Smooth muscle cell (in vitro differentiated cells): ENCODE measurements around the gene LAMC3. TPM values are rescaled to one million over a fixed set of nuclear protein-coding genes. Genes with fewer than 3 reads are reported as not detected.

Experiments used
- DNase-seq: peaks from one replicate; lab custom pipeline; 2025; ENCODE audit not compliant: unreplicated experiment; lab: John Stamatoyannopoulos, UW
- H2AFZ ChIP-seq: fragments of 200-600 bp; sonication (generic); 2 replicates; pipeline ENCODE4 v1.6.0; 2016; ENCODE audit warnings: antibody characterized with exemption, low read depth, mild to moderate bottlenecking
- H3F3A ChIP-seq: fragments of 200-600 bp; sonication (generic); 2 replicates; pipeline ENCODE4 v1.6.0; 2017; ENCODE audit warnings: antibody characterized with exemption, low read depth
- H3K27ac ChIP-seq: fragments of 200-600 bp; sonication (generic); 2 replicates; pipeline ENCODE4 v1.5.1; 2016; ENCODE audit warnings: low read depth, mild to moderate bottlenecking
- H3K27me3 ChIP-seq: fragments of 200-600 bp; sonication (generic); 2 replicates; pipeline ENCODE4 v1.6.1; 2016; ENCODE audit warnings: low read depth, mild to moderate bottlenecking
- H3K36me3 ChIP-seq: fragments of 200-600 bp; sonication (generic); 2 replicates; pipeline ENCODE4 v1.5.1; 2016; ENCODE audit warnings: low read depth
- H3K4me1 ChIP-seq: fragments of 200-600 bp; sonication (generic); 2 replicates; pipeline ENCODE4 v1.5.1; 2016; ENCODE audit warnings: low read depth
- H3K4me2 ChIP-seq: fragments of 200-600 bp; sonication (generic); 2 replicates; pipeline ENCODE4 v1.6.0; 2016; ENCODE audit warnings: mild to moderate bottlenecking
- H3K4me3 ChIP-seq: fragments of 200-600 bp; sonication (generic); 2 replicates; pipeline ENCODE4 v1.5.1; 2016; ENCODE audit warnings: mild to moderate bottlenecking
- H3K79me2 ChIP-seq: fragments of 200-600 bp; sonication (generic); 2 replicates; pipeline ENCODE4 v1.6.0; 2016; ENCODE audit warnings: low read depth, mild to moderate bottlenecking
- H3K9ac ChIP-seq: fragments of 200-600 bp; sonication (generic); 2 replicates; pipeline ENCODE4 v1.6.0; 2016; ENCODE audit warnings: low read depth
- H3K9me3 ChIP-seq: fragments of 200-600 bp; sonication (generic); replicated peaks from 2 replicates; pipeline ENCODE4 v1.5.1; 2016; ENCODE audit warnings: low read depth
- H4K20me1 ChIP-seq: fragments of 200-600 bp; sonication (generic); 2 replicates; pipeline ENCODE4 v1.6.0; 2016; ENCODE audit warnings: low read depth
- CTCF ChIP-seq: fragments of 200-600 bp; sonication (generic); IDR thresholded peaks from 2 replicates; pipeline ENCODE4 v1.5.1; 2017; ENCODE audit warnings: borderline replicate concordance, mild to moderate bottlenecking, antibody characterized with exemption; ENCODE audit not compliant: insufficient read depth, poor library complexity, severe bottlenecking
- WGBS: methylation state at CpG from one replicate; pipeline ENCODE4 v1.1.7; 2016; ENCODE audit warnings: low lambda C conversion rate; 5-methylcytosine and 5-hydroxymethylcytosine counted together
- polyA plus RNA-seq: library from polyadenylated mRNA; unstranded; fragments of >200 nt; fragmentation: Nextera tagmentation; extraction: Ambion mirVana; gene quantifications from 2 replicates; pipeline ENCODE4 v1.2.1, GENCODE V29; 2016
- total RNA-seq: library from RNA; depleted of rRNA; stranded (reverse); fragments of >200 nt; gene quantifications from 2 replicates; pipeline ENCODE4 v1.2.3, GENCODE V29; 2014

The LAMC3 gene
- total and polyA plus RNA-seq, 2 experiments from 2014 or later = 21.3 to 72.0 TPM

DNA sequence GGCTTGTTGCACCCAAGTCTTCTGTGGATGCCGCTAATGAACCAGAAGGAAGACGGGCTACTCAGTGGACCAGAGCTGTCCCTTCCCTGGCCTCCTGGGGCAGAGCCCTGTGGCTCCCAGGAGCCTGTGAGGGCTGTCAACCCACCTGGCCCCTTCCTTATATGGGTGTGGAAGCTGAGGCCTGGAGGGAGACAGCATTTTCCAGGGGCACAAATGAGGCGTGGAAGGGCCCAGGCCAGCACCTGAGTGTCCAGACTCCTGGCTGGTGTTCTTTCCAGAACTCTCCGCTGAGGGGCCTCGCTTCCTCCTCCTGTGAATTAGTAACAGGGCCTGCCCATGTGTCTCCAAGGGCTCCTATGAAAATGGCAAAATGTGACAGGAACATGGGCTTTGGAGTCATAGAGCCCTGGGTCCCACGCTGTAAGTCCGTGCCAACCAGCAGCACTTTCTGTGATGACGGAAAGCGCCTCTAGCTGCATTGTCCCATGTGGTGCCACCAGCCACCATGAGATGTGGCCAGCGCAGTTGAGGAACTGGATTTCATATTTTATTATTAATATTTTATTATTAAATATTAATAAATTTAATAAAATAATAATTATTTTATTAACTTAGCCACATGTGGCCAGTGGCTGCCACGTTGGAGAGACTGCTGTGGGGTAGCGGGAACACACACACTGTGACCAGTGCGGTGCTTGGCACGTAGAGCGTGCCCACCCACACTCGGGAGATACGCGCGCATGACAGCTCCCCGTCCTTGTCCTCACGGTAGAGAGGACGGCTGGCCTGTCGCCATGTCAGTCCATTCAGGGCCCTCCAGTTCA lies 18.3 kb downstream of the LAMC3 start:
- Histone ChIP-seq H2AFZ (no peak overlapping the region), H4K20me1 (no peaks in the 10 kb centered on the region), H3K36me3 (no peaks in the 10 kb centered on the region), H3K27me3 (no peaks in the 10 kb centered on the region), H3K4me3 (no peak overlapping the region), H3K4me2 (no peak overlapping the region), H3K9ac (no peak overlapping the region), H3F3A (no peaks in the 10 kb centered on the region), H3K9me3 (no peaks in the 10 kb centered on the region), H3K4me1 (no peaks in the 10 kb centered on the region), H3K27ac (no peak overlapping the region), H3K79me2 (peaks cover 17% of the 10 kb centered on the region)
- 97% methylated on average over 23 of the region's 23 CpGs for WGBS
- no peak for DNase-seq
- TF ChIP-seq CTCF = no peak

GRCh38 chr9:131027872-131028179 lies 18.9 kb downstream of the LAMC3 start:
- Histone ChIP-seq H3F3A (no peaks in the 10 kb centered on the region), H3K36me3 (no peaks in the 10 kb centered on the region), H3K27ac (no peak overlapping the region), H2AFZ (no peak overlapping the region), H3K4me3 (no peak overlapping the region), H3K4me1 (no peaks in the 10 kb centered on the region), H3K79me2 (peaks cover 12% of the 10 kb centered on the region), H4K20me1 (no peaks in the 10 kb centered on the region), H3K4me2 (no peak overlapping the region), H3K27me3 (no peaks in the 10 kb centered on the region), H3K9me3 (no peaks in the 10 kb centered on the region), H3K9ac (no peak overlapping the region)
- over 99% methylated on average over 11 of the region's 11 CpGs for WGBS
- no peak for TF ChIP-seq CTCF
- no peak for DNase-seq

DNA sequence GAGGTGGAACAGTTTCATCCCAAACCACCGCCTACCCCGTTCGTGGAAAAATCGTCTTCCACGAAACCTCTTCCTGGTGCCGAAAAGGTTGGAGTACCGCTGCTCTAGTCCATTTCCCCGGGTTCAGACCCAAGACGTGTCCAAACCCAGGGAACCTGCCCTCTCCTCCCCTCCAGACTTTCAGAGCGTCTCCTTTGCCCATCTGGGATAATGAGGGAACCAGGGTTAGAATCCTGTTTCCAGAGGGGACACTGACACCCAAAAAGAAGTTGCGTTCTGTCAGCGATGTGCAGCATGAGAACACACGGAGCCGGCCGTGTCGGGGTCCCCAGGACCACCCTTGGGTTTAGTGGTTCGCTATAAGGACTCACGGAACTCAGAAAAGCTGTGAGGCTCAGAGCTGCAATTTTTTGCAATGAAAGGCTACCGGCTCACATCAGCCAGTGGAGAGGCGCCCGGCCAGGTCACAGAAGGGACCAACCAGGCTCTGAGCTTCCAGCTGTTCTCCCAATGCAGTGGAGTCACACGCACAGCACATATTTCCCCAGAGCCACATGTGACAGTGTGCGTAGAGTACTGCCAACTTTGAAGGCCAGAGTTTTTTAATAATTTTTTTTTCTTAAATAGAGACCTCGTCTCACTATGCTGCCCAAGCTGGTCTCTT lies 19.4 kb downstream of the LAMC3 start:
- no peak overlapping the region for H3K27ac ChIP-seq

More for the DNA sequence above, 19.4 kb downstream of the LAMC3 start:
- no peaks in the 10 kb centered on the region for H3F3A ChIP-seq
- H3K27me3 ChIP-seq = no peaks in the 10 kb centered on the region
- no peaks in the 10 kb centered on the region for H4K20me1 ChIP-seq
- no peak overlapping the region for H3K4me2 ChIP-seq
- WGBS = 97% methylated on average over 24 of the region's 24 CpGs
- H3K9me3 ChIP-seq = no peaks in the 10 kb centered on the region
- peaks cover 7% of the 10 kb centered on the region for H3K79me2 ChIP-seq
- H2AFZ ChIP-seq = no peak overlapping the region
- no peak overlapping the region for H3K9ac ChIP-seq
- no peaks in the 10 kb centered on the region for H3K36me3 ChIP-seq
- no peak for DNase-seq
- no peaks in the 10 kb centered on the region for H3K4me1 ChIP-seq
- TF ChIP-seq CTCF = no peak
- H3K4me3 ChIP-seq = no peak overlapping the region
